ENCODE measurements around the gene GLT8D2.

Gene GLT8D2, protein sequence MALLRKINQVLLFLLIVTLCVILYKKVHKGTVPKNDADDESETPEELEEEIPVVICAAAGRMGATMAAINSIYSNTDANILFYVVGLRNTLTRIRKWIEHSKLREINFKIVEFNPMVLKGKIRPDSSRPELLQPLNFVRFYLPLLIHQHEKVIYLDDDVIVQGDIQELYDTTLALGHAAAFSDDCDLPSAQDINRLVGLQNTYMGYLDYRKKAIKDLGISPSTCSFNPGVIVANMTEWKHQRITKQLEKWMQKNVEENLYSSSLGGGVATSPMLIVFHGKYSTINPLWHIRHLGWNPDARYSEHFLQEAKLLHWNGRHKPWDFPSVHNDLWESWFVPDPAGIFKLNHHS

DNA sequence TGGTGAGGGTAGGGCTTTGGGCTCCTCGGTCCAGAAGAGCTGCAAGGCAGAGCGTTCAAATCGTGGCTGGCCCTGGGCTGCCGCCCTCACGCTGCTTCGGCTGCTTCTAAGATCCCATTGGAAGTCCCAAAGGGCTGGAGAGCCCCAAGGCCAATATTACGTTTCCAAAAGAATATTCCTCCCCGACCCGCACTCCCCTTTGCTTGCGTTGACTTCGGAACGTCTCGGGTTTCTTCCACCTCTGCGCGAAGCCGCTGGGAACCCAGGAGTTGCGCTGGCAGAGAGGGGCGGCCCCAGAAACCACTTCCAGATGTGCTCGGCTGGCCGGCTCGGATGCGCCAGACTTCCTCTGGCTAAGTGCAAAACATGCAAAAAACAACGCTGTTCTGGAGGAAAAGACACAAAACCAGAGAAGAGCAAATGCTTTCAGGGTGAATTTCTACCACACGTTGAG lies at the start of gene GLT8D2:
Gene GLT8D2 (minus strand): TSS at position 285 of the 454 bp plus-strand sequence. CDS start 30,539 bp downstream, outside the sequence.
- no peak for DNase-seq

DNA sequence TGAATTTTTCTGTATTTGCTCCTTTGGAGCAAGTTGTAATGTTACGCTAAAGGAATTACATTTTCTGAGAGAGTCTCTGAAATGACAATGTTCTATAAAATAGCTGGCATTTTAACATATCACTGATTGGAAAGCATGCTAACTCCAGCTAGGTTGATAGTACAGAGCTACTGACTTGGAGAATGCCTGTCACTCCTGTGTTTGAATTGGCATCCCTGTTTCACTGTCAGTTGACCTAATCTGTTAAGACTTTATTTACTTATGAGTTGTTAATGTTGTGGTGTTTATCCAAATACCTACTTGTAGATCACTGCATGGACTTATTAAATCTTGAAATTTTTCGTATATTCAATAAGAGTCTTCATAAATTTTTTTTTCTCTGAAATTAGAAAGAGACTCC lies 48.0 kb upstream of the GLT8D2 start:
- no peak for DNase-seq

DNA sequence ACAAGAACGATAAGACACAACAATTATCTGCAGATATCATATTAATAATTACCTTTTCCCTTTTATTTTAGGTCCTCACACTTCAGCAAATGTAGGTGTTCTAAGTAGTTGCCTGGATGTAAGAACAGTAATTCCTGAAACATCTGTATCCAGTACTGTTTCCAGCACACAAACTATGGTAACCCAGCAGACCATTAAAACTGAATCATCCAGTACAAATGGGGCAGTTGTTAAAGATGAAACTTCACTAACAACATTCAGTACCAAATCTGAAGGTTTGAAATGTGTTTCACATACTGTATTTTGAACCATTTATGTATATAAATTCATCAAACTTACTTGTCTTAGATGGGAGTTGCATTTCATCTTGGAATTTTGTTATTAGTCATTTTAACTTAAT lies 45.3 kb upstream of the GLT8D2 start:
- DNase-seq = no peak

DNA sequence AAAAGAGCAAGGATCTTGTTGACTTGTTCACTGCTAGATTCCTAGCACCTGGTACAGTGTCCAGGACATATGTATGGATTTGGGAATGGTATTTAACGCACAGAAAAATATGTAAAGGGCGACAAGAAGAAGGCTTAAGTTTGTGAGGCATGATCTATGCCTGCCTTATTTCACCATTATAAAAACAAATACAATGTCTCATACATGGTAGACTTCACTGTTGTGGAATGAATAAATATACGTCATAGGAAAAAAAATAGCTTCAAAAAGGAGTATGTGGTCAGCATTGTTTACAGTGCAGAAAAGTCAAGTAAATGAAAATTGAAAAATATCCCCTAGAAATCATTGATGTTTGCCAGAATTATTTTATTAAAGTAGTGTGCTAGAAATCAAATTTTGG lies 44.3 kb upstream of the GLT8D2 start:
- no peak for DNase-seq

DNA sequence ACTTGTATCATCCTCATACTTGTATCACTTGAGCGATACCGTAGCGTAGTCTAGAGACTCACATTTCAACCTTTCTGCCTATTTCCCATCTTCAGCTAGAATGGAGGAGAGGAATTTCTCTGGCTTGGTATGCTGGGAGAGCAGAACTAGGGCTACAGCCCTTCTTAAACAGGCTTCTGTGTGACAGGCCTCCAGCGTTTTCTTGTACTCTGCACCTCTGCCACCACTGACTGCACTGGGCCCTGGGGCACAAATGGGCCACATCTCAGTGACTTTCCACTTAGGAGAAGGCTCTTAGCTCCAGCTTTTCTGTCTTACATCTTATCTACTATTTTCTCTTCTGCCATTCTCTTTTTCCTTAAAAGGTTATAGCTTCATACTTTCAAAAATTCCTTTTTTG lies 41.1 kb upstream of the GLT8D2 start:
- no peak for DNase-seq

DNA sequence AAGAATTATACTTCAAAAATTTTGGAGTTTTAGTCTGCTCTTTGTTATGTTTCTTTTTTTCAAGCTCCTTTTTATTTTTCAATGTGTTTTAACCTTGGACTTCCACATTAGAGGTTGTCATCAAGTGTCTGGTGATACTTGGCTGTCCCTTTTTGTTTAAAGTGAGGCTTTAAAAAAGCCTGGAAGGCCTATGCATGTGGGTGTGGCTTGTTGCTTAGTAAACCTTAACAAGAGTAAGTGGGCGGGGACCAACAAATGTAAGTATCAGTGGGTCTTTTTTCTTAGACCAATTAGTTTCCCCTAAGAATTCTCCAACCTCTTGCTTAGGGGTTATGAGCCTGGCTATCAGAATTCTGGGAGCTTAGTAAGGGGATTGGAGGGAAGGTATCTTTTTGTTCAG lies 40.7 kb upstream of the GLT8D2 start:
- DNase-seq = no peak

DNA sequence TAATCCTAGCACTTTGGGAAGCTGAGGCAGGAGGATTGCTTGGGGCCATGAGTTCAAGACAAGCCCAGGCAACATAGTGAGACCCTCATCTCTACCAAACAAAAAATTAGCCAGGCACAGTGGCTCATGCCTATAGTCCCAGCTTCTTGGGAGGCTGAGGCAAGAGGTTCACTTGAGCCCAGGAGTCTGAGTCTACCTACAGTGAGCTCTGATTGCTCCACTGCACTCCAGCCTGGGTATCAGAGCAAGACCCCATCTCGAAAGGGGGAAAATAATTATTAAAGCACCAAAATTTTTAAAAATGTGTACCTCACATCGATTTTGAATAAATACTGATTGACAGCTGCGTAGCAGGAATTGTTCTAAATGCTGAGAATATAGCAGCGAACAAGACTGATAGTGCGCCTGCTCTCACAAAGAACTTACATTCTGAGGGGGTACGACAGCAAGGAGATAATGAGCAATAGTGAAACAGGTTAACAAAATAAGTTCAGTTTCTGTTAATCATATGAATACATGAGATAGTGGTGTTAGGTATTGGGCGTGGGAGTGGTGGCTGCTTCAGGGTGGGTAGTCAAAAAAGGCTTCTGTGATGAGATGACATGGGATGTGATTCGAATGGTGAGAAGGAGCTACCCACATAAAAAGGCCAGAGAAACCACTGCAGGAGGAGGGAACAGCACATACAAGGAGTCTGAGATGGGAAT lies 33.9 kb upstream of the GLT8D2 start:
- no peak for DNase-seq

DNA sequence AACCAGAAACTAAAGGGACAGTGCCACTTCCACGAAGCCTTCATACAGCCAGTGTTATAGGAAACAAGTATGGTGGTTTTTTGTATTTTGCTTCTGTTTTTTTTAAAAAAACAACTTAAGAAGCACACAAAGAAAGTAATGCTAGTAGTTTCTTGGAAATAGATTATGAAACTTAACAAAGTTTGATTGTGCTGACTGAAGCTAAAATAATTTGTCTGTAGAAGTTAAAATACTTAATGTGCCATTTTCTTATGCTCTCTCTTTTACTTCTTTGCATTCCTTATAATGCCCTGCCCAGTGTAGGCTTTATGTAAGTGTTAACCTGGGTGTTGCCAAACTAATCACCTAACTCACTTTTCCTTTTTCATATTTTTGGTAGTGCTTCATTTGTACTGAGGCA lies 30.8 kb upstream of the GLT8D2 start:
- no peak for DNase-seq

DNA sequence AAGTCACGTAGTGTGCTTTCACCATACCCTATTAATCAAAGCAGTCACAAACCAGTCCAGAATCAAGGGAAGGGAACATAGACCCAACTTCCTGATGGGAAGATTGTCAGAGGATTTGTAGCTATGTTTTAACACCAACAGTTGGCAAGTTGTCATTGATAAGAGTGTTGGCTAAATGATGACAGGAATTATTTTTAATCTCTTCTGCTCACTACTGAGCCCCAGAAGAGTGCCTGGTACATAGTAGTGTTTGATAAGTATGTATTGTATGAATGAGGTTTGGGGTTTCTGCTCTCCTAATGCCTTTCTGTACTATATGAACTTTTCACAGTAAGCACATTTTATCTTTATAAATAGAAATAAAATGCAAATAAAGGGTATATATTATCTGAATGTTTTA lies 29.0 kb upstream of the GLT8D2 start:
- no peak for DNase-seq

DNA sequence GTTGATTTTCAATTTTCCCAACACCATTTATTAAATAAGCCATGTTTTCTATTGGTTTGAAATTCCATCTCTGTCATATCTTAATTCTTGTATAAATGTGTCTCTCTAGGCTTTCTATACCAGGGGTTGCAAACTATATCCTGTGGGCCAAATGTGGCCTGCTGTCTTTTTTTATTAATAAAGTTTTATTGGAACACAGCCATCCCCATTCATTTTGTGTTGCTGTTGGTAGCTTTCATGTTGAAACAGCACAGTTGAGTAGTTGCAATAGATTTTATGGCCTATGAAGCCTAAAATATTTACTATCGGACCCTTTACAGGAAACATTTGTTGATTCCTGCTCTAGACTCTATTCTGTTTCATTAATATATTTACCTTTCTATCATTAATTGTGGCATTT lies 23.7 kb upstream of the GLT8D2 start:
- no peak for DNase-seq

DNA sequence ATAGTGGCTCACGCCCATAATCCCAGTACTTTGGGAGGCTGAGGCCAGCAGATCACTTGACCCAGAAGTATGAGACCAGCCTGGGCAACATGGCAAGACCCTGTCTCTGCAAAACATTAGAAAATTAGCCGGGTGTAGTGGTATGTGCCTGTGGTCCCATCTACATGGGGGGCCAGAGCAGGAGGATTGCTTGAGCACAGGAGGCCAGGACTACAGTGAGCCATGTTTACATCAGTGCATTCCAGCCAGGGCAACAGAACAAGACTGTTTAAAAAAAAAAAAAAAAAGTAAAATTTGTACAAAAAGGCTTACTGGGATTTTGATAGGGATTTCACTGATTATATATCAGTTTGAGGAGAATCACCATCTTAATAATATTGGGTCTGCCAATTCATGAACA lies 22.1 kb upstream of the GLT8D2 start:
- DNase-seq = no peak

DNA sequence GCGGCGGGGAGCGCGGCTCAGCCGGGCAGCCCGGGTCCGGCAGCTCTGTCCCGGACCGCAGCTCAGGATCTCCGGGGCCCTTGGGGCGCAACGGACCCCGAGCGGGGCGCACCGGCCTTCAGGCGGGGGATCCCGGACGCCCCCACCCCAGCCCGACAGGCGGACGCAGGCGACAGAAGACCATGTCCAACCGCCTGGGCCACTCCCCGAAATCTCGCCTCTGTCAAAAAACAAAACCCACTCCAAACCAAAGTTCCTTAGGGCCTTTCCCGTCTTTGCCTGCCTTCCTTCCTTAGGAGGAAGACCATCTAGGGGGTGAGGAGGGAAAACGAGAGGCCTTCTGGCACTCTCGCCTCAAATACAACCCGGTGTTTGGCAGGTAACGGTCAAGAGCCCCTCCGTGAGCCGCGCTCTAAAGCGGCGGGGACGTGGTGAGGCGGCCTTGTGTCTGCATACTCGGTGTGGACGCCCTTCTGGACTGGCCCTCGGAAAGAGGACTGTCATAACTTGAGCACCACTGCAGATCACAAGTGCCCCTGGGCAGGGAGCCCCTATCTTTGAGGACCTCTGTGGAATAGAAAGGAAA lies 14.9 kb upstream of the GLT8D2 start:
- no peak for DNase-seq

DNA sequence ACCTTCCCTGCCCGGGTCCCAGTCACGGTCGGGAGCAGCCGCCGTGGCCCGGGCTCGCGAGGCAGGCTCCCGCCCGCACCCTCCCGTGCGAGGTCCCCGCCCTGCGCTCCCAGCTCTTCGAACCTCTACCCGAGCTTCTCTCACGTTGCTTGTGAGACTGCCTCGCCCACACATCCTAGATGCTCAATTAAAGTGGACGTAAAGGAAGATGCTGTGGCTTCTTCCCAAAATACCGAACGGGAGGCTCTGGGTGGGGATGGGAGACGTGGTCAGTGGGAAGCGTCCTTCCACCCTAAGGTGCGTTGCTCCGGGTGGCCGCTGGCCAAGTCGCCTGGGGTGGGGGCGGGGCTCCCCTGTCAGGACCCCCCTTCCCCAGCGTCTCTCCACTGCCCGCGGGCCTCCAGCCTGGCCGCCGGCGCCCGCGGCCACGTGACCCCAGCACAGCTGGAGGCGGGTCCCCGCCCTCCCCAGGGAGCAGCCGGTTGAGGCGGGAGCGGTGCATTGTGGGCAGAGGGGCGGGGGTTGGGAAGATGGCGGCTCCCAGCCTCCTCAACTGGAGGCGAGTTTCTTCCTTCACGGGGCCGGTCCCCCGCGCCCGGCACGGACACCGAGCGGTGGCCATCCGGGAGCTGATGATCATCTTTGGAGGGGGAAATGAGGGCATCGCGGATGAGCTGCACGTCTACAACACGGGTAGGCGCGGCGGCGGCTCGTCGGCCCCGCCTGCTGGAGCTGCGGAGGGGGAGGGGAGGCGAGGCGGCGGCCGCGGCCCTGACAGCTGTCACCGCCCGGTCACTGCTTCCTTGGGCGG lies 14.2 kb upstream of the GLT8D2 start, which contains the start of gene HCFC2:
Gene HCFC2 (plus strand): TSS at position 501 of the 811 bp plus-strand sequence. CDS start 30 bp downstream, at position 531.
- no peak for DNase-seq

DNA sequence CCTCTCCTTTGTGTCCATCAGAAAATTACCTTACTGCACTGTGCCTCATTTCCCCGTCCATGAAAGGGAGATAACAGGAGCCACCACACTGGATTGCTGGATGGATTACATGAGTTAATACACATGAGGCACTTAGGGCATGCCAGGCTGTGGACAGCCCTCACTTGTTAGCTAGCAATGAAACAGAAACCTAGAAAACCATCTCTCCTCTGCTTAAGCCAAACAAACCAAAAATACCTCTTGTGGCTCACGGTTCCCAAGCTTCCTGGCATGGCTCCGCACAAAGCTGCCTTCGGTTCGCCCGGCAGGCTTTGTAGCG lies 13.7 kb upstream of the GLT8D2 start:
- DNase-seq = no peak

DNA sequence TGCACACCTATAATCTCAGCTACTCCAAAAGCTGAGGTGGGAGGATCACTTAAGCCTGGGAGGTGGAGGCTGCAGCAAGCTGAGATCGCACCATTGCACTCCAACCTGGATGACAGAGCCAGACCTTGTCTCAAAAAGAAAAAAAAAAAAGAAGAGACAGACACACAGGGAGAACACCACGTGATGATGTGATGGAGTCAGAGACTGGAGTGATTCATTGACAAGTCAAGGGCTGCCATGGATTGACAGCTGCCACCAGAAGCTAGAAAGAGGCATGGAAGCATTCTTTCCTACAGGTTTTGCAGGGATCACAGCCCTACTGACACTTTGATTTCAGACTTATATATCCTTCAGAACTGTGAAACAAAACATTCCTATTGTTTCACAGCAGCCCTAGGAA lies 10.8 kb upstream of the GLT8D2 start:
- DNase-seq = no peak

DNA sequence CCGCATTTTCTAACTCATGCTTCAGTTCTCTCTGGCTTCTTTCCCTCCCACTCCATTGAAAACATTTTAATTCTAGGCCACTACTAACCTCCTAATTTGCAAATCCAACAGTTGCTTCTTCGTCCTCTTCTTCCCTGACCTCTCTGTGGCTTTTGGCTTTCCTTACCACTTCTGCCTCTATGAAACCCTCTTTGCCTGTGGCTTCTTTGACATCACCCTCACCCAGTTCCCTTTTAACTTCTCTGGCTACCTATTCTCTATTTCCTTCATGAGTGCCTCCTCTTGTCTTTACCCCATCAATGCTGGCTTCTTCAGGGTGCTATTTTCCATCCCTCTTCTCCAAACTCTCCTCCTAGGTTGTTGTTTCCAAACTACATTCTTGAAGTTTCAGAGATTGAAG lies 10.0 kb upstream of the GLT8D2 start:
- DNase-seq = no peak

DNA sequence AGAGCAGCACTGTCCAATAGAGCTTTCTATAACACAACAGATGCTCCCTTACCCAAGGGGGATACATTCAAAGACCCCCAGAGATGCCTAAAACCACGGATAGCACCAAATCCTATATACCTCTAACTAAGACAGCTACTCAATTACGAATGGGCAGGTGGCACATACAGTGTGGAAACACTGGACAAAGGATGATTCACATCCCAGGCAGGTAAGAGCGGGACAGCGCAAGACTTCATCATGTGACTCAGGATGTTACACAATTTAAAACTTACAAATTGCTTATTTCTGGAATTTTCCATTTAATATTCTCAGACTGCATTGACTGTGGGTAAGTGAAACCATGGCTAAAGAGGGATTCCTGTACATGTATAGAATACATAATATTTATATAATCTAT lies 8.8 kb upstream of the GLT8D2 start:
- no peak for DNase-seq

DNA sequence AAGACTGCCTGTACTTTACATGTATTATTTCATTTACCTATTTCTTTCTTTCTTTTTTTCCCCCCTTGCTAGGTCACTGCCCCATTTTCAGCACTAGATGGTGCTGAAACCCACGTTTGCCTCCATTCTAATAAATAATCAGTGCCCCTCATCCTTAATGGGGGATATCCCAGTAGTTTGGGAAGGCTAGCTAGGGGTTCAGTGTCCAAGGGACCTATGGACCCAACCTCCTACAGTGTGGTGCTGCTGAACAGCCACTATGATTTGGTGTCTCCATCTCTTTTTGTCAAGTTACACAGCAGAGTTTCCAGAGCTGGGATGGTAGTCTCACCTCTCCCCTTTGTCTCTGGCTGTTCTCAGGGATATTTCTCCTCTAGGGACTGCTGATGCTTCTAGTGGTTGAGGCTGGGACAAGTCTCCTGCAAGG lies 7.8 kb upstream of the GLT8D2 start:
- DNase-seq = no peak

DNA sequence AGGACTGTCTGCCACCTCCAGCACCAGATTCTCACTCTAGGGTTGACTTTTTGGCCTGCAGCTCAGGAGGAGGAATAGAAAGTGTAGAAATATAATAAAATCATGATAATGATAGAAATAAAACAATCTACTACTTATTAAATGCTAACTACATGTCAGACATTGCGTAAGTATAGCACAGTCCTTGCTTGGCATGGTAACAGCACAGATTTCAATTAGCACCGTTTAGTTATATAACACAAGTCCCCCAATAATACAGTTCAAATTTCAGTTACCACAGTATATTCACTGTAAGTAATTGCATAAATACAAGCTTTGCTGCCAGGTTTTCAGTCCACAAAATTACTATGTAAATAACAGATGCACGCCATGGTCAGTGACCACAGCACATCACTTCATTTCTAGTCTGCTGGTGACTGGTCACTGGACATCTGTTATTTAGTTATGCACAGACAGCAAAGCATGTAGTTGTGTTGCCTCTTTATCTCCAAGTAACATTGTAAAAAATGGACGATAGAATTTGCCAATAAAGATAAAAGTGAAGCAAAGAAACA lies 6.5 kb upstream of the GLT8D2 start:
- no peak for DNase-seq

DNA sequence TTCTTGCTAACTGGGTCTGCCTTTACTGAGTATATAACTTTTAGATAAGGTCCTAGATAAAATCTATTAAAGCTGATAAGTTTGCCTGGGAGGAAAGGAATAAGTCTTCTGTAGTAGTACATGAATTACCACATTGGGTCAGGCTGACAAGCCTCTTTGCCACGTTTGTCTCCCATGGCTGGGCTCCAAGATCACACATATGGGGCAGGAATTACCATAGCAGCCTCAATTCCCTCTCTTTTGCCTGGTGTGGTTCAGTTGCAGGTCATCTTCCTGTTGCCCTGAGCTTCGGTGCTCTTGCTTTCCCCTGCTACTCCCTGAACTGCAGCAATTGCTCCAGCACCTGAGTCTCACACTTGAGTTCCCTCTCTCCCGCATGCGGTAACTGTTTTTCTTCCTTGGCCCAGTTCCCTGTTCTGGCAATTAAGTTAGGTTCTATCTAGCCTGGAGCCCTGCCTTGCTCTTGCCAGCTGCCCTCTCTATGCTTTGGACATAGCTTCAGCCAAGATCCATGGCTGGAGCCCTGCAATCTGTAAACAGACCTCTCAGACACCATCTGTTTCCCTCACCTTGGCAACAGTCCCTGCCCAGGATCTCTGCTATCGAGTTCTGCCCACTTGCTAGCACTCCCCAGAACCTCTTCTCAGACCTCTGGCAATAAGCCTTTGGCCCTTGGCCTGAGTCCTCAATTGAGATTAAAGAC lies 5.8 kb upstream of the GLT8D2 start:
- DNase-seq = no peak

DNA sequence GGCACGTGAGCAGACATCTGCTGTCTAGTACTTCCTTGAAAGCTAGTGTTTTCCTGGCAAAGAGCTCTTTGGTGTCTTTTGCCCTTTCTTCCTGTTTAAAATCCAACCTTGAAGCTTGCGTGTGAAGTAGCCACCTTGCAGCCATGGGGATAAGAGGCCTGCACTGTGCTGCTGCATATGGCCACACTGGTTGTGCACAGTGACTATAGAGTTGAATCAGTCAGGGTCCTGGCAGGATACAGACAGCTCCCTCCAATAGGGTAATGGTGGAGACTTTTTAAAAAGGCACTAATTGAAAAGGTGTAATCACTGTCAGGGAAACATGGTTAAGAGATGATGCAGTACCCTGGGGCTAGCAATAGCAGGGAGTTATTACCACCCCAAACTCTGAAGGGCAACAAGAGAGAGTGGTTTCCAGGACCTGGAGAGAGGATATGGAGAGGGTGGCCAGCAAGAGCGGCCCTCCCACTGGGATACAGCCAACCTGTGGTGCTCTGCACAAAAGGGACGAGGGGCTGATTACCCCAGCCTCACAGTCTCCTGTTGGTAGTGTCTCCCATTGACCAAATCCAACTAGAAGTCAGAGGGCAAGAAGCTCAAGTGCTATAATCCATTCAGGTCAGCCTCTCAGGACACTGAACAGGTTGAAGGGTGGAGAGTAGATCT lies 4.8 kb upstream of the GLT8D2 start:
- DNase-seq = no peak

DNA sequence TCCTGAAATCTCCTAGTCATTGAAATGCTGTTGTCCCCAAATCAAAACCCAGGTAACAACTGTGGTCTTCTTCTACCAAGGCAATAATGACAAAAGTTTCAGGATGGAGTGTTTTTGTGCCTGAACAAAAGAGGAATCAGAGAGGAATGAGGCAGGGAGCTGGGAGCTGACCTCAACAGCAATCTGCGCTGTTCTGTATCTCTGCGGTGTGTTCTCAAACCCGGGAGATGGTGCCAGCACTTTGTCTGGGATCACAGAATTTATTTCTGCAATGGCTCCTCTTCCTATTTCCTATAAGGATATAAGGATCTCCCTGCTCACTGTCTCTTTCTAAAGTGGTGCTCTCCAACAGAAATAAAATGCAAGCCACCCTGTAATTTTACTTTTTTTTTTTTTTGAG lies 449 bp upstream of the GLT8D2 start:
- DNase-seq = no peak

Data from cortex of kidney (tissue), 1 donor.